GM12874 (cell line): ENCODE results near the gene LRP5.

Experiments
- TF ChIP-seq, protein P1 (sequence below): IDR thresholded peaks from 2 replicates; pipeline ENCODE4 v1.5.1; 2011; ENCODE audit warnings: low read depth, mild to moderate bottlenecking, control low read depth, low read length, moderate library complexity; ENCODE audit not compliant: insufficient read depth

Gene LRP5

DNA sequence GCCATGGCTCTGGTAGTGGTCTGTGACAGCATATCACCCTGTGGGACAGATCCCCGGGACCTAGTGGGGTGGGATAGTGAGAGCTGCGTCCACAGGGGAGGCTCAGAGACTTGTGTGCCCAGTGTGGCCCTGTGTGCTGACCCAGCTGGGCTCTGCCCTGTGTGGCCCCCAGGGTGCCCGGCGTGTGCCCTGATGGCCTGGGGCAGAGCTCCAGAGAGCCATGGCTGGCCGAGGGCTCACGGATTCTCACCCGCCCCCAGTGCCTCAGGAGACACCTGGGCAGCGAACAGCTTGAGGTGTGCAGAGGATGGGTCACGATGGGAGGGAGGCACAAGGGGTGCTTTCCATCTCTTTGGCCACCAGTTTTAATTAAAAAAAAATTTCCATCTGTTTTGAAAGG is 11.8 kb downstream of the LRP5 start:
- TF ChIP-seq, protein P1, sequence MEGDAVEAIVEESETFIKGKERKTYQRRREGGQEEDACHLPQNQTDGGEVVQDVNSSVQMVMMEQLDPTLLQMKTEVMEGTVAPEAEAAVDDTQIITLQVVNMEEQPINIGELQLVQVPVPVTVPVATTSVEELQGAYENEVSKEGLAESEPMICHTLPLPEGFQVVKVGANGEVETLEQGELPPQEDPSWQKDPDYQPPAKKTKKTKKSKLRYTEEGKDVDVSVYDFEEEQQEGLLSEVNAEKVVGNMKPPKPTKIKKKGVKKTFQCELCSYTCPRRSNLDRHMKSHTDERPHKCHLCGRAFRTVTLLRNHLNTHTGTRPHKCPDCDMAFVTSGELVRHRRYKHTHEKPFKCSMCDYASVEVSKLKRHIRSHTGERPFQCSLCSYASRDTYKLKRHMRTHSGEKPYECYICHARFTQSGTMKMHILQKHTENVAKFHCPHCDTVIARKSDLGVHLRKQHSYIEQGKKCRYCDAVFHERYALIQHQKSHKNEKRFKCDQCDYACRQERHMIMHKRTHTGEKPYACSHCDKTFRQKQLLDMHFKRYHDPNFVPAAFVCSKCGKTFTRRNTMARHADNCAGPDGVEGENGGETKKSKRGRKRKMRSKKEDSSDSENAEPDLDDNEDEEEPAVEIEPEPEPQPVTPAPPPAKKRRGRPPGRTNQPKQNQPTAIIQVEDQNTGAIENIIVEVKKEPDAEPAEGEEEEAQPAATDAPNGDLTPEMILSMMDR: no peak

DNA sequence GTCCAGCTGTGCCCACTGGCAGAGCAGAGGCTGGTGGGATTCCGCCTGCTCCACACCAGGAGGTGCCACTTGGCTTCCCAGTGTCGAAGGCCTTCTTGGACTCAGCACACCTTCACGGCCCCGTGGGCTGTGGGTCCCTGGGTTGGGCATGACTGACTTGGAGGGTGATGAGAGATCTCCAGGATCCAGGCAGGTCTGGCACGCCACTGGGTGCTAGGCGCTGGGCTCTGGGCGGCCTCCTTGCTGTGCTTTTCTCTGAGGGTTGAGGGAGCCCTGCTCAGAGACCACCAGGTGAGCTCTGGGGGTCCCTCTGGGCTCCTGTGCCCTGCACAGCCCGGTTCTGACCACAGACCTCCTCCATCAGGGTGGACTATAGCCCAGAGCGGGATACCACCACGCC is 12.3 kb downstream of the LRP5 start:
- TF ChIP-seq, protein P1: no peak

DNA sequence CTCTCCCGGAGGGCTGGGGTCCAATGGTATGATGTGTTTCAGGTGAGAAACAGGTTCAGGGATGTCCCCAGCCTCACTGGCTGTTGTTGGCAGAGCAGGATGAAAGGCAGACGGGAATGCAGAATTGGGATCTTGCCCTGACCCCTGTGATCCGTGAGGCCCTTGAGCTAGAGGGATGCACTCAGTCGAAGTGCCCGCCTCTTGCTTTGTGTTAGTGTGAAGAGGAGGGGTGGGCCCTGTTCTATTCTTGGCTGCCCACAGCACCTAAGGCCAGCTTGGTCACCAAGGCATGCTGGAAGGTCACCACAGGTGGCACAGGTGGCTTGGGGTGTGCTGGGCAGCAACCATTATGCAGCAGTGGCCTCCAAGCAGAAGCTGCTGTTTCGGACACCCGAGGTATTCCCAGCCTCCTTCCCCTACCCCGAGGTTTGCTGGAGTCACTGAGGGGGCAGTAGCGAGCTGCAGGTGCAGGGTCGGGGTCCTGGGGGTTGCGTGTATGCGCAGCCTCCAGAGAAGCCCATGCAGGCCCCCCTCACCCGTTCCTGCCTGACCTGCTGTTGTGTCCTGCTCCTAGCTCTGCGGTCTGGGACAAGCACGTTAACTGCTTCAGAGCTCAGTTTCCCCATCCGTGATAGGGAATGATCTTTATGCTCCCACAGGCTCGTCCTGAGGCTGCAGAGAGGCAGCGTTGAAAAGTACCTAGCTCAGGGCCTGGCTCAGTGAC is 13.0 kb downstream of the LRP5 start:
- TF ChIP-seq, protein P1: no peak

- TF ChIP-seq, protein P1: no peak
Observed at GRCh38 chr11:68325907-68326220, 13.5 kb downstream of the LRP5 start.

DNA sequence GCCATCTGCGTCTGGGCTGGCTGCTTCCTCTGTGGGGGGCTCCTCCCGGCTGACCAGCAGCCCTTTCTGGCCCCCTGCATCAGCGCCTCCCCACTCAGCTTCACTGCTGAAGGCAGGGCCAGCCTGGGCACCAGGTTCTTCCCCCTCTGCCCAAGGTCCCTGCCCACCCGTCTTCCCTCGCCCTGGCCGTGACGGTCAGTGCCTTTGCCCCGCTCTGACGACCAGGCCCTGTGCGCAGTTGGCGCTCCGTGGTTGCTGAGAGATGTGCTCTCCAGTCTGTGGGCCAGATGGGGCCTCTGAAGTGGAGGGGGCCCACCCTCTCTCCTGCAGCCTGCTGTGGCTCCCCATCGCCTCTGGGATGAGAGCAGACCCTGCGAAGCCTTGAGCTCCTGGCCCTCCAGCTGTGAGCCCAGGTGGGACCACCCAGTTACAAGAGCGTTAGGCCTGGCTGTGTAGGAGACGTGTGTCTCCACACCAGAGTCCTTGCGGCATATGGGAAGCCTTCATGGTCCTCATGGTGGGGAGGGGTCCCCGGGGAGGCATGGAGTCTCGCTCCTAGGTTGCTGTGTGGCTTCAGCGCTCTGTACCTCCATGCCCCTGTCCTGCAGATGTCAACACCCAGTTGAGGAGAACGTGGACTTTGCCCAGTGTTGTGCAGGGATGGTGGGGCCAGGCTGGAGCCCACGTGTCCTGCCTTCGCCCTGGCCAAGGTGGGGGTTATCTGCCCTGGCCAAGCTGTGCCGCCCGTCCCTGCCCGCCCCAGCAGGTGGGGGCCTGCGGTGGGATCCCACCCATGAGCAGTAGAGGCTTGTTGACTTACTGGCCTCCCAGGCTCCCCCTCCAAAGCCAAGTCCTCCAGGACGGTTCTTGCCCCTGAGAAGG is 14.2 kb downstream of the LRP5 start:
- TF ChIP-seq, protein P1: no peak

GRCh38 chr11:68327586-68328370 is 15.4 kb downstream of the LRP5 start:
- TF ChIP-seq, protein P1: no peak
